Measurements from ENCODE around the gene SLBP.
"Not testable (repeated sequence)": the region's sequence is repeated elsewhere in the genome, so short reads cannot be mapped to it uniquely, and the experiment has no call there.

The SLBP gene

GRCh38 chr4:1678244-1678643 is 33.9 kb downstream of the SLBP start:
- DNase-seq (ENCODE audit: low read depth in 1 of 2, low spot score in 1 of 2): no peak

- DNase-seq (ENCODE audit: low read depth in 1 of 2, low spot score in 1 of 2): no peak
Measured at GRCh38 chr4:1676605-1677525, 35.3 kb downstream of the SLBP start.

GRCh38 chr4:1675802-1676137 is 36.3 kb downstream of the SLBP start:
- DNase-seq (ENCODE audit: low read depth in 1 of 2, low spot score in 1 of 2): no peak

GRCh38 chr4:1675136-1675801 is 36.9 kb downstream of the SLBP start:
- no peak for DNase-seq (ENCODE audit: low read depth in 1 of 2, low spot score in 1 of 2)

GRCh38 chr4:1674682-1675081 is 37.4 kb downstream of the SLBP start:
- no peak for DNase-seq (ENCODE audit: low read depth in 1 of 2, low spot score in 1 of 2)

- no peak for DNase-seq (ENCODE audit: low read depth in 1 of 2, low spot score in 1 of 2)
Measured at GRCh38 chr4:1673671-1674070, 38.4 kb downstream of the SLBP start.

- not testable (repeated sequence) for DNase-seq (ENCODE audit: low read depth in 1 of 2, low spot score in 1 of 2)
Measured at GRCh38 chr4:1671011-1671410, 41.1 kb downstream of the SLBP start.

- DNase-seq (ENCODE audit: low read depth in 1 of 2, low spot score in 1 of 2): no peak
Measured at GRCh38 chr4:1670279-1670678, 41.8 kb downstream of the SLBP start.

- no peak for DNase-seq (ENCODE audit: low read depth in 1 of 2, low spot score in 1 of 2)
Measured at GRCh38 chr4:1669850-1670249, 42.3 kb downstream of the SLBP start.

GRCh38 chr4:1669270-1669669 is 42.8 kb downstream of the SLBP start:
- no peak for DNase-seq (ENCODE audit: low read depth in 1 of 2, low spot score in 1 of 2)

- no peak for DNase-seq (ENCODE audit: low read depth in 1 of 2, low spot score in 1 of 2)
Measured at GRCh38 chr4:1668488-1668840, 43.7 kb downstream of the SLBP start.

GRCh38 chr4:1667273-1667672 is 44.8 kb downstream of the SLBP start:
- DNase-seq (ENCODE audit: low read depth in 1 of 2, low spot score in 1 of 2): no peak

- DNase-seq (ENCODE audit: low read depth in 1 of 2, low spot score in 1 of 2): no peak
Measured at GRCh38 chr4:1666391-1666790, 45.7 kb downstream of the SLBP start.

- DNase-seq (ENCODE audit: low read depth in 1 of 2, low spot score in 1 of 2): no peak
Measured at GRCh38 chr4:1664141-1664540, 48.0 kb downstream of the SLBP start.

GRCh38 chr4:1663549-1663948 is 48.6 kb downstream of the SLBP start:
- no peak for DNase-seq (ENCODE audit: low read depth in 1 of 2, low spot score in 1 of 2)

GRCh38 chr4:1661695-1662094 is 50.4 kb downstream of the SLBP start:
- DNase-seq (ENCODE audit: low read depth in 1 of 2, low spot score in 1 of 2): no peak

- DNase-seq (ENCODE audit: low read depth in 1 of 2, low spot score in 1 of 2): no peak
Measured at GRCh38 chr4:1660948-1661677, 51.0 kb downstream of the SLBP start.

- DNase-seq (ENCODE audit: low read depth in 1 of 2, low spot score in 1 of 2): no peak
Measured at GRCh38 chr4:1659104-1660043, 52.7 kb downstream of the SLBP start.

GRCh38 chr4:1658581-1658980 is 53.5 kb downstream of the SLBP start:
- DNase-seq (ENCODE audit: low read depth in 1 of 2, low spot score in 1 of 2): no peak

- no peak for DNase-seq (ENCODE audit: low read depth in 1 of 2, low spot score in 1 of 2)
Measured at GRCh38 chr4:1658146-1658545, 54.0 kb downstream of the SLBP start.

GRCh38 chr4:1656986-1657385 is 55.1 kb downstream of the SLBP start:
- DNase-seq (ENCODE audit: low read depth in 1 of 2, low spot score in 1 of 2): no peak
